HG03139 (cell line): ENCODE measurements around the gene F8A2.
"Not testable (repeated sequence)": the region's sequence is repeated elsewhere in the genome, so short reads cannot be mapped to it uniquely, and the experiment has no call there.

Source experiments
- ATAC-seq: cut with Tn5 transposase; IDR thresholded peaks from one replicate; pipeline ENCODE4 v1.9.1; 2021; ENCODE audit not compliant: unreplicated experiment

The F8A2 gene

DNA sequence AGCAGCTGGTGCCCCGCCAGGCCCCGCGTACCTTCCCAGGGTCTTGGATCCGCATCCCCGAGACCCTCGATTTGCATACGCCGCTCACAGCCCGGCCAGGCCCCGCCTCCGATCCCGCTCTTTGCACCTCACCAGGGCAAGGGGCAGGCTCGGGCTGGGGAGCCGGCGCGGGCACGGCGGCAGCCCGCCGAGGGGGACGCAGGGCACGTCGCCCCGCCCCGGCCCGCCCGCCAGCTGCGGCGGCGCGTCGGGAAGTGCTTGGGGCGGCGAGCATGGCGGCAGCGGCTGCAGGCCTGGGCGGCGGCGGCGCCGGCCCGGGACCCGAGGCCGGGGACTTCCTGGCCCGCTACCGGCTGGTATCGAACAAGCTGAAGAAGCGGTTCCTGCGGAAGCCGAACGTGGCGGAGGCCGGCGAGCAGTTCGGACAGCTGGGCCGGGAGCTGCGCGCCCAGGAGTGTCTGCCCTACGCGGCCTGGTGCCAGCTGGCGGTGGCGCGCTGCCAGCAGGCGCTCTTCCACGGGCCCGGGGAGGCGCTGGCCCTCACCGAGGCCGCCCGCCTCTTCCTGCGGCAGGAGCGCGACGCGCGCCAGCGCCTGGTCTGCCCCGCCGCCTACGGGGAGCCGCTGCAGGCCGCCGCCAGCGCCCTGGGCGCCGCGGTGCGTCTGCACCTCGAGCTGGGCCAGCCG is at the start of gene F8A2:
Gene F8A2, plus strand, starts transcription at position 253 of the 686 bp plus-strand sequence. Its CDS starts 20 bp downstream, at position 273.
- ATAC-seq, result peak; percentile 75

DNA sequence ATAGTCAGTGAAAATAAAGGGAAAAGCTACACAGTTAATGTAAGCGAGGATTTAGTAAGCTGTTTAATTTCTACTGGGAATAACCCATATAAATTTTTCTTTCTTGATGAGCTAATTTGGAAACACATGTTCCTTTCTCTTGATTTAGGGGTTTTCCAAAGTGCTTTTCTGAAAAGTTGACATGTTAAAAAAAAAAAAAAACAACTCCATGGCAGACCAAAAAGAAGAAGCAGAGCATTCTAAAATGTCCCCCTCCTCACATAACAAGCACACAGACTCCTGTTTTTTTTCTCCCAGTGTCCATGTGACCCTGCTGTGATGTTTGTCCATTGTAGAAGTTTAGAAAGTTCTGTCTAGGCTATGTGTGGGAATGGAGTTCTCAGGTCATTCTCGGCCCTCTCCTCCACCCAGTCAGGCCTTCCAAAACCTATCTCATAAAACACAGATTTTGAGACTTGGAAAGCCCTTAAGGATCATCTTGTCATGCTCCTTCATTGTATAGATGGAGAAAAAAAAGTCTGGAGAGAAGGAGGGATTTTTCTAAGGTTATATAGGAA is 48.3 kb upstream of the F8A2 start:
- ATAC-seq, result no peak

DNA sequence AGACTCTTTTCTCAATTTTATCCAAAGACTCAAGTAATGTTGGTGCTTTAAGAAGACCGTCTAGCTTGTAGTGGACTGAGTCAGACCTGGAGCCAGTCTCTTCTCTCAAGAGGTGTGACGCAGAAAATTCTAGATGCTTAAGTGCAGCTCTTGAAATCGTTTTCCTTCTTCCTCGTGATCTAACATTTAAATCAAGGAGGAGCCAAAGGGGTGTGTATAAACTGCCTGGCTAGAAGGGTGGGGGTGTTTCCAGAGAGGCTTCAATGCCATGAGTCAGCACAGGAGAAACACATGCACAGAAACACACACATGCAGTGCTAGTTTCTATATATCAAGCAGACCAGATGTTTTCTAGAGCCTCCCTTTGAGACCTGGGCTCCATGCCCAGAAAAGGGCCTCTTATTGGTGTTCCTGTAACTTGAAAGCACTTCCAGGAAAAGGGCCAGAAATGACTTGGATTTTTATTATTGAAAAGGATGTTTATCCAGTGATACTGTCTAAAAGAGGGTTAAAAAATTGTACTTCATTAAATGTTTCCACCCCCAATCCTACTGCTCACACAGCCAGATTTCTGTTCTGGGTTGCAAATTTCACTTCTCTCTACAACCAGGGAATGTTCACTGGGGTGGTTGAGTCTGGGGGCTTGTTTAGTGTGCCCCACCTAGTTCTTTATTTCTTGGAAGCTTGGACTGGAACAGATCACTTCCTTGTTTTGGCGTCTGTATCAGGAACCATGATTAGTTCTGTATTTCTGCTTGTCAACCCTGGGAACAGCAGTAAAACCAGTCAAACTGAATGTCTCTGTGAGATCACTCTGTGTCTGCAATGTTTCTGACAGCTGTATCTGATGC is 47.2 kb upstream of the F8A2 start, which contains the start of gene CLIC2:
Gene CLIC2, minus strand, starts transcription at position 129 of the 851 bp plus-strand sequence. CDS start 187 bp downstream, outside the sequence.
- no peak for ATAC-seq

DNA sequence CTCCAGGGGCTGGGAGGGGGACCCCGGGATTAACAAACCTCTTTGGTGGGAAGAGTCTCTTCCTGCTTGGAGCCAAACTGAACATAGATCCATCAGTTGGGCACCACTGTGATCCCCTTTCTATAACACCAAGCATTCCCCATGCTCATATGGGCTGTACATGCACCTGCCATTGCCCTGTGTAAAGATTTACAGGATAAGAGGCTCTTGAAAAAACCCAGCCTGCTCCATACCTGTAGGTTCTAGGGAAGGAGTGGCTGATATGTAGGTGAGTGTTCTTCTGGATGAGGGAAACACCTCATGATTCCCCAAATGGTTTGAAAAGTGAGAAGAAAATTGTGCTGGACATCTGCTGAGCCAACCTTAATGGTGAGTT is 46.6 kb upstream of the F8A2 start:
- not testable (repeated sequence) for ATAC-seq

DNA sequence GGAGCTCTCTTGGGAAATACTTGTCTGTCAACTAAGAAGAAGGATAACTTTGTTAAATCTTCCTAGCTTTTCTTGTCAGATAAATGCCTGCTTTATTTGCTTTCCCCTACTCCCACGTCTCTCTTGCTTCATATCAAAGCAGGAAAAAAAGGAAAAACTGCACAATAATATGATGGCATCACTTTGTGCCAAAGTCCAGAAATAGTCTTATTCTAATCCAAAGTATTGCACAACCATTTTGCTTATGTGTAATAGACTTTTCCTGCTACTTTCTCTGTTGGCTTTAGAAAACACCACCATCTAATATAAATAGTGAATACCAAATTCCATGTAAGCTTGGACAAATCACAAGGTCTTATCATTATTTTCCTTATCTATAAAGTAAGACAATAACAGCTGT is 36.2 kb upstream of the F8A2 start:
- not testable (repeated sequence) for ATAC-seq

DNA sequence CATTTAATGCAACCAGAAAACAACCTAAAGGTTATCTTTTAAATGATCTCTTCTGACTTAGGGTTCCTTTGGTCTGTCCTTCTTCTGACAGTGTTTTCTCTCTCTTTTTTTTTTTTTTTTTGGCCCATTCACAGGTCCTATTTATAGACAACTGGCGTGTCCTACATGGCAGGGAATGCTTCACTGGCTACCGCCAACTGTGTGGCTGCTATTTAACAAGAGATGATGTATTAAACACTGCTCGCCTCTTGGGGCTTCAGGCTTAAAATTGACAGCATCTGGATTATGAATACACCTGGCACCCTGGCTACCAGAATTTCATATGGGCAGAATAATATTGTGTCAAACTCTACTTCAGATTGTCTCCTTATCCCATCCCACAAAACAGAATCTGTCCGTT is 32.4 kb upstream of the F8A2 start:
- not testable (repeated sequence) for ATAC-seq

DNA sequence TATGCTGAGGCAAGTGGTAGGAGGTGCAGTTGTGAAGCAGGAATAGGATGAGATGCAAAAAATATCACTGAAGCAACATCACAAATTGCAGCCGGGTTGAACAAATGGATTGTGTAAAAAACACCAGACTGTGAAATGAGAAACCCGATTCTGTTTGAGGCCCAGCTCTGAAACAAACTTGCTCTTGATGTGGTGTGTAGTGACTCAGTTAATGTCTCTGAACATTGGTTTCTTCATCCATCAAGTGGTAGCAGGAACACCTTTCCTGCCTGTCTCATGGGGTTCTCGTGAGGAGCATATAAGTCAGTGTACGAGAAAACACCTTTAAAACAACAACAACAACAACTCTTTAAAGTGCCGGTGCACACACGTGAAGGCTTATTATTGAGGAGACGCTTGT is 18.2 kb upstream of the F8A2 start:
- ATAC-seq, result not testable (repeated sequence)

DNA sequence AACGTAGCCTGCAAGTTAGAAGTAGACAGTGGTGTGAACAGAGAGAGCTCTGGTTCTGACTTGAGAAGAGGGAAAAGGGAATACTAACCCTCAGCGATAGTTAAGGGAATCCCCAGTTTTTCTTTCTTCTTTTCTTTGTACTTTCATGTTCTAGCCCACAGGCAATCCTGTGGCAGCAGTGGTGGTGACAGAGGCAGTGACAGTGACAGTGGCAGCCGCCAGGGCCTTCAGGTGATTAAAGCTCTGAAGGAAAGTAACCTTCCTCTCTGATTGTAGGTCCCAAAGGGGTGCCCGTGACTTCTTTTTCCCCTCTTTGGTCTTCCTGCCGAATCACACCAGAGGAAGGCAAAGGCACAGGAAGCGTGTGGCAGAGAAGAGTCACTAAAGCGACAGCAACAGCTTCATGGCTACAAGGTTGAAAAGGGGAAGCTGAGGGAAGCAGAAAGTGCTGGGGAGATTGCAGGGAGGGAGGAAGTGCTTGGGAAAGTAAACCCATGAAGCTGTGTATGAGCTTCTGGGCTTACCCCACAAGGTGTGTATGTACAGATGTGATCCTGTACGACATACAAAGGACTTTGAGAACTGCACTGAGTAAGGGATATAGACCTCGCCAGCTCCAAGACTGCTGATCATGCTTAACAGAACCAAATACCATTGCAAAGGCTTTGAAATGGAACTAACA is 8.0 kb upstream of the F8A2 start:
- ATAC-seq, result peak; percentile 79

DNA sequence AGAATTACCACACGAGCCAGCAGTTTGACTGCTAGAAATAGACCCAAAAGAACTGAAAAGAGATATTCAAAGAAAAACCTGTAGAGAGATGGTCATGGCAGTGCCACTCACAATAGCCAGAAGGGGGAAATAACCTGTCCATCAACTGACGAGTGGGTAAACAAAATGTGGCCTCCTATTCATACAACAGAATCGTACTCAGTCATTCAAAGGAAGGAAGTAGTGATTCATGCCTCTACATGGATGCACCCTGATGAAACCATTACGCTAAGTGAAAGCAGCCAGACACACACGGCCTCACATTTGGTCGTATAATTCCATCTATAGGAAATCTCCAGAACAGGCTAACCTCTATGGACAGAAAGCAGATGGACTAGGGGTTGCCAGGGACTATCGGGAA is 2.1 kb upstream of the F8A2 start:
- not testable (repeated sequence) for ATAC-seq

DNA sequence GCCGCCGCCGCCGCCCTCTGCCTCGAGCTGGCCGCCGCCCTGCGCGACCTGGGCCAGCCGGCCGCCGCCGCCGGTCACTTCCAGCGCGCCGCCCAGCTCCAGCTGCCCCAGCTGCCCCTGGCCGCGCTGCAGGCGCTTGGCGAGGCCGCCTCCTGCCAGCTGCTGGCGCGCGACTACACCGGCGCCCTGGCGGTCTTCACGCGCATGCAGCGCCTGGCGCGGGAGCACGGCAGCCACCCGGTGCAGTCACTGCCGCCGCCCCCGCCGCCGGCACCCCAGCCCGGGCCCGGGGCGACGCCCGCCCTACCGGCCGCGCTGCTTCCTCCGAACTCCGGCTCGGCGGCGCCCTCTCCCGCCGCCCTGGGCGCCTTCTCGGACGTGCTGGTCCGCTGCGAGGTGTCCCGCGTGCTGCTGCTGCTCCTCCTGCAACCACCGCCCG is 653 bp downstream of the F8A2 start:
- ATAC-seq, result peak; percentile 44

DNA sequence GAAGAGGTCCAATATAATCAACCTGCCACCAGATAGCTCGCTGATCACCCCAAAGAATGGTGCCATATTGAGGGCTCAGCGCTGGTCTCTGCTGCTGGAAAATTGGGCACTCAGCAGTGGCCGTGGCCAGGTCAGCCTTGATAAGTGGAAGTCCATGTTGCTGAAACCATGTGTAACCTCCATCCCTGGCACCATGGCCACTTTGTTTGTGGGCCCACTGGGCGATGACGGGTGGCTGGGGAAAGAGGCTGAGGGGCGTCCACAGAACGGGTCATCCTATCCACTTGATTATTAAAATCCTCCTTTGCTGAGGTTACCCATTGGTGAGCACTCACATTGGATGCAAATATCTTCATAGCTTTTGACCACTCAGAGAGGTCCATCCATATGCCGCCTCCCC is 7.7 kb downstream of the F8A2 start:
- ATAC-seq, result no peak

DNA sequence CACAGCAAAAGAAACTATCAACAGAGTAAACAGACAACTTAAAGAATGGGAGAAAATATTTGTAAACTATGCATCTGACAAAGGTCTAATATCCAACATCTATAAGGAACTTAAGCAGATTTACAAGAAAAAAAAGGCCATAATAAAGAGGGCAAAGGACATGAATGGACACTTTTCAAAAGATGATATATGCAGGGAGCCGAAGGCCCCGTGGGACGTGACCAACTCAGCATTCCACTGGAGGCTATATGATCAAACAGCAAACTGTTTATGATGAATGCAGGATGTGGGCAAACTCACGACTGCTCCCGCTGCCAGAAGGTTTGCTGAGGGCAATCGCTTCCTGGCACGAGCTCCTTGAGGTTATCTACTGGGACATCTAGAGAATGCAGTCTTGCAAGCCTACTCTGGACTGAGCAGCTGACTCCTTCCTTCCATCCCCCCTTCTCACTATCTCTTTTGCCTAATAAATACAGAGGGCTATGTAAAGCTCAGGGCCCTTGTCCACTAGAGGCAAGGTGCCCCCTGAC is 12.9 kb downstream of the F8A2 start:
- ATAC-seq, result not testable (repeated sequence)

DNA sequence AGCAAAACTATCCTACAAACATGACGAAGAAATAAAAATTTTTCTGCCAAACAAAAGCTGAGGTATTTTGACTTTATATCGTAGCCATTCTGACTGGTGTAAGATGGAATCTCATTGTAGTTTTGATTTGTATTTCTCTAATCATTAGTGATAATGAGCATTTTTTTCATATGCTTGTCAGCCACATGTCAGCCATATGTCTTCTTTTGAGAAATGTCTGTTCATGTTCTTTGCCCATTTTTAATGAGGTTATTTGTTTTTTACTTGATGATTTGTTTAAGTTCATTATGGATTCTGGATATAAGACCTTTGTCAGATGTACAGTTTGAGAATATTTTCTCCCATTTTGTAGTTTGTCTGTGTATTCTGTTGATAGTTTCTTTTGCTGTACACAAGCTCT is 24.5 kb downstream of the F8A2 start:
- ATAC-seq, result no peak

DNA sequence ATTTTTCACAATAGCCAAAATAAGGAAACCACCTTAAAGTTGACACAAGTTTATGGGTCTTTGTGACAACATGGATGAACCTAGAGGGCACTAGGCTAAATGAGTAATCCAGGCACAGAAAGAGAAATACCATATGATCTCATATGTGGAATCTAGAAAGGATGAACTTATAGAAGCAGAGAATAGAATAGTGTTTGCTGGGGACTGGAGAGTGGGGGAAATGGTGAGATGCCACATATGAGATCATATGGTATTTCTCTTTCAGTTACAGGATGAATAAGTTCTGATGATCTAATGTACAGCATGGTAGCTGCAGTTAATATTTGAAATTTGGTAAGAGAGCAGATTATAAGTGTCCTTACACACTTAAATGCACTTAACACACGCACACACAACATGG is 35.9 kb downstream of the F8A2 start:
- no peak for ATAC-seq
